Measurements from ENCODE around the gene RARRES1.

DNA sequence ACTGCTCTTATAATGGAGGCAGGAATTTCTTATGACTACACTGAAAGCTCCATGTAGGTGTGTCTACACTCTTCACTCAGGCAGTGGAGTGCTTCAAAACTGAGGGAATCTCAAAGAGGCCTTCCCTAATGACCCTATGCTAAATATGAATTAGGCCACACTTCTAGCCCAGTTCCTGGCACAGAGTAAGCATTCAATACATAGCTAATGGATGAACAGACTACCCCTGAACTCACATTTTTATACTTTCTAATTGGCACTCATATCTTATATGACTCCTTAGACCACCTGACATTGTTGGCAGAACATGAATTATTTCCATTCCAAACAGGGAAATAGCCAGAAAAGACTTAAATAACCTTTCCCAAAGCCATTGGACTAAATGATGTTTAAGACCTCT lies 3.4 kb downstream of the RARRES1 start:
- TF ChIP-seq CTCF (IDR thresholded peaks at IDR 0.05), result no peak
- TF ChIP-seq POLR2A (IDR thresholded peaks at IDR 0.05), result no peak
- no peak for TF ChIP-seq POLR2AphosphoS5 (IDR thresholded peaks at IDR 0.05)

Measured in prostate gland (tissue), 2 donors.